Ovary (tissue), 9 donors: ENCODE results near the gene GARNL3. TPM values are rescaled to one million over a fixed set of nuclear protein-coding genes. Genes with fewer than 3 reads are reported as not detected.

ENCODE experiments used
- DNase-seq, 5 donors: peaks; one replicate each; pipeline ENCODE4 v3.0.0-alpha.2; 2019 to 2020
- H3K27ac ChIP-seq, 2 donors: fragments of 200-600 bp; one replicate each; pipeline versions ENCODE4 v1.5.1 to v1.8.0; 2019 to 2022
- H3K27me3 ChIP-seq: fragments of 200-600 bp; one replicate; pipeline ENCODE4 v1.8.0; 2022
- H3K36me3 ChIP-seq: fragments of 200-600 bp; sonication (generic); one replicate; pipeline ENCODE4 v1.5.1; 2019
- H3K4me1 ChIP-seq: one replicate; pipeline ENCODE4 v1.8.1; 2013; ENCODE audit warnings: mild to moderate bottlenecking, moderate library complexity; ENCODE audit not compliant: insufficient read depth
- H3K4me3 ChIP-seq: fragments of 200-600 bp; sonication (generic); one replicate; pipeline ENCODE4 v1.5.1; 2017
- H3K9me3 ChIP-seq, 2 donors: fragments of 200-600 bp in 1 of 2; sonication (generic) in 1 of 2; one replicate each; pipeline versions ENCODE4 v1.5.1 to v1.8.1; 2013 to 2019; ENCODE audit warnings: mild to moderate bottlenecking in 1 of 2, moderate library complexity in 1 of 2
- EP300 ChIP-seq: sonication (generic); formaldehyde crosslinking; IDR thresholded peaks from one replicate; pipeline ENCODE4 v1.6.1; 2017; ENCODE audit warnings: antibody characterized with exemption
- POLR2A ChIP-seq: fragments of 450-650 bp; IDR thresholded peaks from one replicate; pipeline ENCODE4 v1.6.1; 2017; ENCODE audit warnings: antibody characterized with exemption, mild to moderate bottlenecking, moderate library complexity
- WGBS, 3 donors: extraction: QIAGEN DNeasy Blood & Tissue Kit in 1 of 3; methylation state at CpG; one replicate each; pipeline versions ENCODE4 v1.1.5 to v1.1.7; 2013 to 2017; 5-methylcytosine and 5-hydroxymethylcytosine counted together
- intact Hi-C, 4 donors: fragments of 100-400 bp; cut with DNase I; formaldehyde crosslinking; loops; one replicate each; pipeline versions ENCODE4 v1.11.0 to v1.15.1; 2022 to 2023
- polyA plus RNA-seq, 2 donors: library from polyadenylated mRNA; stranded (reverse); fragments of 200-250 nt in 1 of 2; fragments of 350-450 nt in 1 of 2; fragmentation: Illumina TruSeq in 1 of 2; extraction: RNeasy Lipid Tissue Mini Kit (QIAGEN cat#74804) in 1 of 2; gene quantifications; one replicate each; pipeline ENCODE4 v1.2.3, GENCODE V29; 2013 to 2014
- total RNA-seq, 7 donors: library from RNA; depleted of rRNA in 2 of 7; stranded (reverse); fragments of >200 nt in 2 of 7; fragmentation: NEBNext Ultra II Directional in 3 of 7; extraction: Animal tissue kit (Norgen Biotek cat#: 25700) in 3 of 7; gene quantifications; one replicate each; pipeline versions ENCODE4 v1.1.0 to v1.2.4, GENCODE V29; 2016 to 2023
- TF ChIP-seq, protein P1 (sequence below), 3 donors: fragments of 450-650 bp in 2 of 3; fragments of 200-600 bp in 1 of 3; IDR thresholded peaks; one replicate each; pipeline versions ENCODE4 v1.5.1 to v1.8.0; 2016 to 2022; ENCODE audit warnings: antibody characterized with exemption in 3 of 3, mild to moderate bottlenecking in 1 of 3
- donor health status: DM: no; HTN: no; CAD: no; lungs with moderate emphysema.
- donor health status: DM: no; HTN: no; CAD: no.
- donor health status: Bipolar disorder and iron deficiency.
- donor health status: DM: yes; HTN: yes; CAD: no.
- donor health status: DM: no; HTN: no; CAD: no.
- donor health status: DM: yes; HTN: yes; CAD: no.

The GARNL3 gene
- total and polyA plus RNA-seq, 9 donors, result 8.9 to 30.7 (median 22.9) TPM

GRCh38 chr9:127248241-127248640, 16.3 kb upstream of the GARNL3 start:
- WGBS, 3 donors, result 94 to 95% (median 94%) methylated on average over 3 of the region's 3 CpGs
- Histone ChIP-seq H3K9me3 (no peaks in the 10 kb centered on the region), H3K36me3 (no peaks in the 10 kb centered on the region), H3K27me3 (no peaks in the 10 kb centered on the region), H3K4me1 (peaks cover 4% of the 10 kb centered on the region), H3K4me3 (no peak overlapping the region), H3K27ac (no peak overlapping the region)
- intact Hi-C loops, result loop anchor here in 1 of 4 donors (10.0 kb wide), 1 partner anchor 67 kb away; no protein-coding TSS in a partner anchor
- no peak for DNase-seq
- TF ChIP-seq EP300 (no peak), POLR2A (no peak)
- TF ChIP-seq, protein P1, sequence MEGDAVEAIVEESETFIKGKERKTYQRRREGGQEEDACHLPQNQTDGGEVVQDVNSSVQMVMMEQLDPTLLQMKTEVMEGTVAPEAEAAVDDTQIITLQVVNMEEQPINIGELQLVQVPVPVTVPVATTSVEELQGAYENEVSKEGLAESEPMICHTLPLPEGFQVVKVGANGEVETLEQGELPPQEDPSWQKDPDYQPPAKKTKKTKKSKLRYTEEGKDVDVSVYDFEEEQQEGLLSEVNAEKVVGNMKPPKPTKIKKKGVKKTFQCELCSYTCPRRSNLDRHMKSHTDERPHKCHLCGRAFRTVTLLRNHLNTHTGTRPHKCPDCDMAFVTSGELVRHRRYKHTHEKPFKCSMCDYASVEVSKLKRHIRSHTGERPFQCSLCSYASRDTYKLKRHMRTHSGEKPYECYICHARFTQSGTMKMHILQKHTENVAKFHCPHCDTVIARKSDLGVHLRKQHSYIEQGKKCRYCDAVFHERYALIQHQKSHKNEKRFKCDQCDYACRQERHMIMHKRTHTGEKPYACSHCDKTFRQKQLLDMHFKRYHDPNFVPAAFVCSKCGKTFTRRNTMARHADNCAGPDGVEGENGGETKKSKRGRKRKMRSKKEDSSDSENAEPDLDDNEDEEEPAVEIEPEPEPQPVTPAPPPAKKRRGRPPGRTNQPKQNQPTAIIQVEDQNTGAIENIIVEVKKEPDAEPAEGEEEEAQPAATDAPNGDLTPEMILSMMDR (IDR thresholded peaks at IDR 0.05), result no peak

DNA sequence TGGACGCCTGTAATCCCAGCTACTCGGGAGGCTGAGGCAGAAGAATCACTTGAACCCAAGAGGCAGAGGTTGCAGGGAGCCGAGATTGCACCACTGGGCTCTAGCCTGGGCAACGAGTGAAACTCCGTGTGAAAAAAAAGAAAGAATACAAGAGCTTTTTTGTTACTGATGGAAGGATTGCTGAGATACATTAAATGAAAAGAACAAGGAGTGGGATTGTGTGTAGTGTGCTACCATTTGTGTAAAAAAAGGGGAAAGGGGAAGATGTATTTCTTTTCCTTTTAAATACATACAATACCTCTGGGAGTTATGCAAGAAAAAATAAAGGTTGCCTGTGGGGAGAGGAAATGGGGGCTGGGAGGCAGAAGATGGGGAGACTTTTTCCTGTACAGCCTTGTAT, 14.7 kb upstream of the GARNL3 start:
- 86 to 97% (median 96%) methylated on average over 5 of the region's 5 CpGs for WGBS, 3 donors
- Histone ChIP-seq H3K9me3 (no peaks in the 10 kb centered on the region), H3K4me1 (peaks cover 4% of the 10 kb centered on the region), H3K4me3 (no peak overlapping the region), H3K36me3 (no peaks in the 10 kb centered on the region), H3K27ac (no peak overlapping the region), H3K27me3 (no peaks in the 10 kb centered on the region)
- DNase-seq, result no peak
- TF ChIP-seq, protein P1 (IDR thresholded peaks at IDR 0.05), result no peak
- no peak for TF ChIP-seq POLR2A
- TF ChIP-seq EP300, result no peak
- intact Hi-C loops, result loop anchor here in 1 of 4 donors (10.0 kb wide), 1 partner anchor 65 kb away; no protein-coding TSS in a partner anchor

DNA sequence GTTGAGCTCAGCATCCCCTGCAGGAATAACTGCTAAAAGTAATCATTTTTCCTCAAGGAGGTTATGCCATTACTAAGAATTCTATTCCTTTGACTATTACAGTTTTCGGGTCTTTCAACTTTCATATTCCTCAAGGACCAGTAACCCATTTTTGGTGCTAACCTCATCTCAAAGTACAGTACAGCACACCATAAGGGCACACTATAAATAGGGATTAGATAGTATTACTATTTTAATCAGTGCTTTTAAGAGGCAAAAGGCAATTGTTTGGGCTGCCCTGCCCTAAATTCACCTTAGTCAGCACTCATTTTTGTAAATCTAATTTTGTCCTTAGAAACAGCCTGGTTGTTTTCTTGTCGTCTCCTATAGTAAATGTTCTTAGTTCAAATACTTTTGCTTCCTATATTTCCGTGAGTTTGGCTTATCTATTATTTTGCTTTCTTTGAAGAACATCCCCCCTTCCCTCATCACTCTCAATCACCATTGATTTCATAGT, 13.6 kb upstream of the GARNL3 start:
- H3K4me1 ChIP-seq, result no peaks in the 10 kb centered on the region
- 66 to 75% (median 71%) methylated on average over 3 of the region's 3 CpGs for WGBS, 3 donors
- no peak overlapping the region for H3K4me3 ChIP-seq
- no peaks in the 10 kb centered on the region for H3K27me3 ChIP-seq
- no peak overlapping the region for H3K27ac ChIP-seq
- intact Hi-C loops, result no loop called here
- TF ChIP-seq POLR2A, result no peak
- H3K9me3 ChIP-seq, result no peaks in the 10 kb centered on the region
- DNase-seq, result no peak
- H3K36me3 ChIP-seq, result no peaks in the 10 kb centered on the region

DNA sequence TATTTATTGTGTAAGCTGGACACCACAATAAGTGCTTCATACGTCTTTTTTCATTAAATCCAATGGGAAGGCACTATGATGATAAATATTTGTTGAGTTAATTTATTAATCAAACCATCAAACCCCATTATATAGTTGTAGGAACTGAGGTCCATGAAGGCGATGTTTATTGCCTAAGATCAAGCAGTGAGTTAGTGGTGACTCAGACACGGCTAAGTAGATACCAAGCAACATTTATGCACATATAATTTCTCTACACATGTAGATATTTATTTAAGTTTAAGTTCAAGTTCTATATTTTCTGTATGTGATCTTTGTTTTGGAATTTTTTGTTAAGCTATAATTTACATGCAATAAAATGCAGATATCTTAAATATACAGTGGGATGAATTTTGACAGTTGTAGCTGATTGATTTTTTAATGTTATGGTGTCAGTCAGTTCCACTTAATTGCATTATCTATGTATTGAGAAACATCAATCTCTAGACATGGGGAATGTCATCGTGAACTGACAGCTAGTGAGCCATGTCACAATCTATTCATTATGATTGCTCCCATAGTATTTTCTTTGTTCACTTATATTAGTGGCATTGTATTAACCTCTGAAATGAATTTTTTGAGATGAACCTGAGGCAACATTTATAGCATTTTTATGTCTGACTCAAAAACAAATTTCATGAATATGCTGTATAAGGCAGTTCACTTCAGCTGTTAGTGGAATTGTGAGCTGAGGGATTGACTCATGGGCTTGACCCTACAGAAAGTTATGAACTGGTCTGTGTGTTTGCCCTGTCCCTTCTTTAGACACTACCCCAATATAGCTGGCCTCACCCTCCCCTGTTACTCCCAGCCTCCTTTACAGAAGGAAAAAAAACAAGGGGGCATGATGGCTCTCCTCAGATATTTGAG, 11.9 kb upstream of the GARNL3 start:
- H3K36me3 ChIP-seq, result no peaks in the 10 kb centered on the region
- TF ChIP-seq POLR2A (no peak), EP300 (no peak)
- TF ChIP-seq, protein P1 (IDR thresholded peaks at IDR 0.05), result no peak
- H3K4me3 ChIP-seq, result no peak overlapping the region
- no peaks in the 10 kb centered on the region for H3K27me3 ChIP-seq
- DNase-seq, result no peak
- no peak overlapping the region for H3K27ac ChIP-seq
- intact Hi-C loops, result no loop called here
- 95 to 97% (median 96%) methylated on average over 4 of the region's 4 CpGs for WGBS, 3 donors
- no peaks in the 10 kb centered on the region for H3K9me3 ChIP-seq
- no peaks in the 10 kb centered on the region for H3K4me1 ChIP-seq

GRCh38 chr9:127253446-127253845, 11.1 kb upstream of the GARNL3 start:
- TF ChIP-seq, protein P1 (IDR thresholded peaks at IDR 0.05), result no peak
- TF ChIP-seq POLR2A, result no peak
- TF ChIP-seq EP300, result no peak
- Histone ChIP-seq H3K27me3 (no peaks in the 10 kb centered on the region), H3K36me3 (no peaks in the 10 kb centered on the region), H3K27ac (no peak overlapping the region), H3K4me1 (no peaks in the 10 kb centered on the region), H3K9me3 (no peaks in the 10 kb centered on the region), H3K4me3 (no peak overlapping the region)
- DNase-seq, result no peak
- WGBS, 3 donors, result 93 to 95% (median 94%) methylated on average over 2 of the region's 2 CpGs
- intact Hi-C loops, result no loop called here
